Measurements from ENCODE around the gene SLC25A6. TPM values are rescaled to one million over a fixed set of nuclear protein-coding genes. Genes with fewer than 3 reads are reported as not detected.

SLC25A6 gene
- total RNA-seq, 2 donors from 2014 or later, result 109 to 157 TPM

GRCh38 chrX:1400049-1400448 lies 8.1 kb upstream of the SLC25A6 start:
- no peak for TF ChIP-seq CTCF (IDR thresholded peaks at IDR 0.05)

GRCh38 chrX:1398431-1399340 lies 6.8 kb upstream of the SLC25A6 start:
- TF ChIP-seq CTCF (IDR thresholded peaks at IDR 0.05), result no peak
- Histone ChIP-seq H3K27ac (no peak overlapping the region), H3K9me3 (no peaks in the 10 kb centered on the region), H3K4me1 (no peaks in the 10 kb centered on the region), H3K27me3 (no peaks in the 10 kb centered on the region), H3K4me3 (no peak overlapping the region), H3K36me3 (peaks cover 9% of the 10 kb centered on the region)
- DNase-seq (ENCODE audit: low spot score), result no peak

More at GRCh38 chrX:1400049-1400448, 8.1 kb upstream of the SLC25A6 start:
- Histone ChIP-seq H3K9me3 (no peaks in the 10 kb centered on the region), H3K27ac (no peak overlapping the region), H3K4me1 (no peaks in the 10 kb centered on the region), H3K4me3 (no peak overlapping the region), H3K27me3 (no peaks in the 10 kb centered on the region), H3K36me3 (peaks cover 23% of the 10 kb centered on the region)
- DNase-seq (ENCODE audit: low spot score), result no peak

DNA sequence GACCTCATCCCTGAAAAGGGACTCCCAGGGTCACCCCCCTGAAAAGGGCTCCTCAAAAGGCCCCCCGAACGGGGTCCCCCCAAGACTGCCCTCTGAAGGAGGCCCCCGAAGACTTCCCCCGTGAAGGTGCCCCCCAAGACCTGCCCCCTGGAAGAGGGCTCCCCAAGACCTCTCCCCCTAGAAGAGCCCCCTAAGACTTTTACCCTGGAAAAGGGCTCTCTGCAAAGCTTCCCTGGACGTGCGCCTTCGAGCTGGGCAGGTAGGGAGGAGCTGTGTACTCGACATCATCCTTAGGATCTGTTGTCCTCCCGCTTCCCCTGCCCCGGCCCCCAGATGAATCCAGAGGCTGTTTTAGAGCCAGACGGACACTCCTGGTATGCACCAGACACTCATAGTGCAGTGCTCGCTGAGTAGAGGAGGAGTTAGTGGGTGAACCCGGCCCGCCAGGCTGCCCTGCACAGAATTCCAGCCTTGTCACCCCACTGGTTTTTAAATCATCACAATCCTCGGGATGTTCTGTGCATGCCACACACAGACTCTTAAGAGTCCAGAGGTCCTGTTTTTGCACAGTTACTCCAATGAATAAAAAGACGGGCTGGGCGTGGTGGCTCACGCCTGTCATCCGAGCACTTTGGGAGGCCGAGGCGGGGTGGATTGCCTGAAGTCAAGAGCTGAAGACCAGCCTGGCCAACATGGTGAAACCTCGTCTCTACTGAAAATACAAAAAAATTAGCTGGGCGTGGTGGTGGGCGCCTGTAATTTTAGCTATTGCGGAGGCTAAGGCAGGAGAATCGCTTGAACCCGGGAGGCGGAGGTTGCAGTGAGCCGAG lies 5.7 kb upstream of the SLC25A6 start:
- DNase-seq (ENCODE audit: low spot score), result no peak
- H3K4me3 ChIP-seq, result no peak overlapping the region
- H3K27me3 ChIP-seq, result no peaks in the 10 kb centered on the region
- TF ChIP-seq CTCF (IDR thresholded peaks at IDR 0.05), result no peak
- no peaks in the 10 kb centered on the region for H3K9me3 ChIP-seq
- no peak overlapping the region for H3K27ac ChIP-seq
- H3K4me1 ChIP-seq, result peaks cover 0 to 6% of the 10 kb centered on the region in 2 donors
- no peaks in the 10 kb centered on the region for H3K36me3 ChIP-seq

GRCh38 chrX:1397001-1397400 lies 5.1 kb upstream of the SLC25A6 start:
- DNase-seq (ENCODE audit: low spot score), result no peak
- no peaks in the 10 kb centered on the region for H3K27me3 ChIP-seq
- H3K4me1 ChIP-seq, result peaks cover 0 to 6% of the 10 kb centered on the region in 2 donors
- H3K9me3 ChIP-seq, result no peaks in the 10 kb centered on the region
- H3K27ac ChIP-seq, result no peak overlapping the region
- no peak for TF ChIP-seq CTCF (IDR thresholded peaks at IDR 0.05)
- no peak overlapping the region for H3K4me3 ChIP-seq
- no peaks in the 10 kb centered on the region for H3K36me3 ChIP-seq

- no peak for TF ChIP-seq CTCF (IDR thresholded peaks at IDR 0.05)
- H3K27me3 ChIP-seq, result no peaks in the 10 kb centered on the region
- peaks cover 0 to 12% of the 10 kb centered on the region in 2 donors for H3K4me1 ChIP-seq
- H3K9me3 ChIP-seq, result no peaks in the 10 kb centered on the region
- H3K27ac ChIP-seq, result no peak overlapping the region
- no peak for DNase-seq (ENCODE audit: low spot score)
- peaks cover 3% of the 10 kb centered on the region for H3K36me3 ChIP-seq
- no peak overlapping the region for H3K4me3 ChIP-seq
Measured at GRCh38 chrX:1395646-1396216, 3.8 kb upstream of the SLC25A6 start.

Data from right atrium auricular region (tissue), 2 donors.